Stimulated activated CD4-positive, alpha-beta T cell treated with anti-CD3 and anti-CD28 coated beads, TNF-alpha, amount 100 ng/mL, for 1 hour (primary cell): Measurements from ENCODE around the gene PPIL1.

ENCODE experiments used
- DNase-seq, 3 donors: peaks; one replicate each; pipeline ENCODE4 v3.0.0-alpha.2; 2020; ENCODE audit warnings: low read depth in 3 of 3, low spot score in 1 of 3

Gene PPIL1

DNA sequence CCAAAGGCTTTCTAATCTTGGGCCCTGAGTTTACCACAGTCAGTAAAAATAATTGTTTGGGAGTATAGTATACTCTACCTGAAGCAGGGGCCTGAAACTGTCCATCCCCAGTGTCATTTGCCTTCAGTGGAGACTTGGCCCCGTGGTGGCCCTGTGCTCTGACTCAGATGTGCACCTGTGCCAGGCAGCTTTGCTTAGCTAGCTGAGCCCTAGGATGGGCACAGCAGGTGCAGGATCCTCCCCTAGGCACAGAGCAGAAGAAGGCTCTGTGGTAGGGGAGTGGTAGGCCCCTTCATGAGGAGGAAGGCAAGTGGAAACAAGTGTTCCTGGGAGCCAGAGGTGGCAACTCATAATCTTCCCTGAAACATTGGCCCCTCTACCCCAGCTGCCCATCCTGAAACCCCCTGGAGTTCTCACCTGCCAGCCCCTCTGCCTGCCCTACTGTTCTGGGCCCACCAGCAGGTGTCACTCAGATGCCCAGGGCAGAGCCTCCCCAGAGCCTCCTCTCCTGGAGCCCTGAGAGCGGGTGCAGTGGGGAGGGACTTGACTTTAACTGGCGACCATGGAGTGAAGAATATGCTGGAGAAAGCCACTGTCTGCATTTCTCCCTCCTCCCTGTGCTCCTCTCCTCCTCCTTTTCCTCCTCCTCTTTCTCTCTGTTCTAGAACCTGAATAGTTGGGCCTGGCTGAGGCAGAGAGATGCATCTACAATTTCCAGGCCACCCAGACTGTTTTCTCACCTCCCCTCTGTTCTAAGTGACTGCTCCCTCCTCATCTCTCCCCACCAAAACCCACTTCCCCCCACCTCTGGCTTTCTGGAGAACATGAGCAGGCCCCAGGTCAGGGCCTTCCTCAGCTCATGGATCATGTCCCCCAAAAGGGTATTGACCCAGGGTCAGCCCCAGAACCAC lies 38.2 kb downstream of the PPIL1 start:
- DNase-seq: no peak

DNA sequence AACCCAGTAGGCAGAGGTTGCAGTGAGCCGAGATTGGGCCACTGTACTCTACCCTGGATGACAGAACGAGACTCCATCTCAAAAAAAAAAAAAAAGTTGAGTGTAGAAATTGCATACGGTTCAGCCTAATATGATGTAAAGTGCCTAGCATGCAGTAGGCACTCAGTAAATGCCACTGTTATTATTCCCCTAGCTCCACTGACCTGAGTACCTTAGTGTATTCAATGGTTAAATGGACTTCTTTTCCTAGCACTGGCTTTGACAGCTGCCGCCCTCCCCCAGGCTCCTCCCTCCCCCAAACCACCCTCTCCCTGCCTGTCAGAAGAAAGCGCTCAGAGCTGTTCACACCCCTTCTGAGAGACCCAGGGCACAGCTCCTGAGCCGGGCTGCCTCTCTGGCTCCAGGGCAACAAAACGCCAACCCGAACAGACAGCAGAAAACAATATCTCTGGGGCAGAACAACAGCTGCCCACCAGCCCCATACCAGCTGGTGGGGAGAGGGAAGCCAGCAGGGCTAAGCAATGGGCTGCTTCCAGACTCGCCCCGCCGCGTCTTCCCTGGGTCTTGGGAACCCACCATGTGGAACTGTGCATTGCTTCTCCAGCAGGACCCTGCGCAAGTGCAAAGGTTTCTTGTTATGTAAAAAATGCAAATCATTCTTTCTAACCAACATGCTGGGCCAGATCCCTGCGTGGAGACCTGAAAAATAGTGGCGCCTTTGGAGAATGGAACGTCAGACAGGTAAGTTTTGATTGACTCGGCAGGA lies 39.8 kb downstream of the PPIL1 start:
- DNase-seq: no peak

DNA sequence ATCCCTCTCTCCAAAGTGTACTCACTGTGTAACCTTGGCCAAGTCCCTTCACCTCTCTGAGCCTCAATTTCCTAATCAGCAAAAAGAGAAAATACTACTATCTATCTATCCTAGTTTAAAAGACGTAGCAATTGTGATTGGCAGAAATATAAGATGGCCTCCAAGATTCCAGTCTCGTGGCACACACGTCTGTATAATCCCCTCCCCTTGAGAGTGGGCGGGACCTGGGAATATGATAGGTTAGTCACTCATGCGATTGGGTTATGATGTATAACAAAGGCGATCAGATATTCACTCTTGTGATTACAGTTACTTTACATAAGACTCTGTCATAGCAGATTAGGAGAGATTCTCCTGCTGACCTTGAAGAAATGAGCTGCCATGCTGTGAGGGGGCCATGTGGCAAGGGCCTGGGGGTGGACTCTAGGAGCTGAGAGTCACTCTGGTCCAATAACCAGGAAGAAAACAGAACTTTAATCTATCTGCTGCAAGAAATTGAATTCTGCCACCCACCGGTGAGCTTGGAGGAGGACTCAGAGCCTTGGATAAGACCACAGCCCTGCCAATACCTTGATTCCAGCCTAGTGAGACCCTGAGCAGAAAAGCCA lies 41.3 kb downstream of the PPIL1 start:
- DNase-seq: no peak

DNA sequence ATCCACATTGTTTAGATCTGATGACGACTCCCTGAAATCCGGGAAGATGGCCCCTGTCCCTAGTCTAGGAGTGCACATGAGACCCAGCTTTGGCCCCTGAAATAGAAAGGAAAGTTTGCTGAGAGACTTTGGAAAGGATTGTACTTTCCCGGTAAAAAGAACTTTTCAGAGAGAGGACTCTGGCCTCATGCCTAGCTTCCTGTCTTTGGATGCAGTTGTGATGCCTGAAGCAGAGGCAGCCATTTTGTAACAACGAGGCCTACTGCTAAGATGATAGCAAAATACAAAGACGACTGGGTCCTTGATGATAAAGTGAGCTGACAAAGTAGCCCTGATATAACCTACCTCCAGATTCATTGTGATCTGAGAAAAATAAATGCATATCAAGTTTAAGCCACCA lies 42.3 kb downstream of the PPIL1 start:
- DNase-seq: no peak

DNA sequence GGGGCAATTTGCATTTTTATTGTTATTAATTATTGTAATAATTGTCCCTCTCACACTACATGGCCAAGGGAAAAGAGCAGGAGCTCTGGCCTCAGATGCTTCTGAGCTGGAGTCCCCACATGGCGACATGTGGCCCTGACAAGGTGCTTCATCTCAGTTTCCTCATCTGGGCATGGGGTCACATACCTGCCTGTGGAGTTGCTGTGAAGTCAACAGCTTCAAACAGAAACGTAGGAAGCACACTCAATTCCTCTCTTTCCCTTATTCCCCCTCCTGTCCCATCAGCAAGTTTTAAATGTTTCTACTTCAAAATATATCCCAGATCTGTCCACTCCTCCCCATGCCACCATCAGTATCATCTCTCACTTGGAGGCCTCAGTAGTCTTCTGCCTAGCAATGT lies 44.0 kb downstream of the PPIL1 start:
- DNase-seq: no peak

DNA sequence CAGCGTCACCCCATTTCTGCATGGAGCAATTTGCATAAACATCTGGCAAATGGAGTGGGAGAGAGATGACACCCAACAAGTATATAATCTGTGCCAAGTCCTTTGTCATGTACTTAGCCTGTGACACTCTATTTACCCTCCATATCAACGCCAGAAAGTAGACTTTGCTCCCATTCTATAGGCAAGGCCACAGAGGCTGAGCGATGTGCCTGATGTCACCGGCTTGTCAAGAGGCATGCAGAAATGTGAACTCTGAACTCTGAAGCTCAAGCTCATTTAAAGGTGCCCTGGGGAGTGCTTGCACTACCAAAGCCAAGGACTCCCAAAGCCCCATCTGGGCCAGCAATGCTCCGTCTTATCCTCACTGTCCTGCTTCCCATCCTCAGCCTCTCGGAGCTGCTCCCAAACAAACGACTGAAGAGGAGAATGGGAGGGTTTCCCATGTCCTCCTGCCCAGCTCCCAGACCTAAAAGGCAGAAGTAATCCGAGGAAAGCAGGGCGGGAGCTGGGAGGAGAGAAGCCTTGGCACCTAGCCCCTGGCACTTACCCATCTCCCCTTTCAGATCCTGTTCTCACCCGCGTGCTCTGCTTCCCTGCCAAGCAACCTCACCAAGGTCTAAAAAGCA lies 44.6 kb downstream of the PPIL1 start:
- DNase-seq: no peak

DNA sequence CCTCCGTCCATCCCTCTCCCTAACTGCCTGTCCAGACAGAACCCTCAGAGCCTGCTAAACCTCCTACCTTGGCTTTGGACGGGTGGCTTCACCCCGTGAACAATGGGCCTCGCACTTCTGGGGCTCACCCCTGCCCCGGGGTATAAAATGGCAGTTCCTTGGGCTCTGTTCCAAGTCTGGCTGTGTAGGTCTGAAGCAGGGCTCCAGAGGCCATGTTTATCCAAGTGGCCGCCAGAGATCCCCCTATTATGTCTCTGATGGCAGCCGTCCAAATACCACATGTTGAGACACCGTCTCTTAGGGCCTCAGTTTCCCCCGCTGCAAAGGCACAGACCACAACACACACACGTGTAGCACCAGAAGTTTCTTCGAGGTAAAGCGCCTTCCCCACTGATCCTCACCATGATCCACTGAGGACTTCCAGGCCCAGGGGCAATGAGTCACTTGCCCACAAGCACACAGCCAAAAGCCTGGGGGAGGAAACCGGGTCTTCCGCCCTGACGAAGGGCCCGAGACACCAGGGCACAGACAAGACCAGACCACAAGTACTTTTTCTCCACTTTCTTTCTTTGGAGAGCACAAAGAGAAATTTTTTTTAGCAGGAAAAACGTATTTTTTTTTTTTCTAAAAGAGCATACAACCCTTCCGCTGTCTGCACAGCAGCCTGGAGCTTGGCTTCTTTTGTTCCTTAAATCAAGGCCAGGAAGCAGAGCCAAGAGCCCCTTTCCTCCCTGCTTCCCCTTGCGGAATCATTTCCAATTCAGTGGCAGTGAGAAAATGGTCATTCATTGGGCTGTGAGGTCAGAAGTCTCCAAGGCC lies 47.1 kb downstream of the PPIL1 start:
- no peak for DNase-seq

DNA sequence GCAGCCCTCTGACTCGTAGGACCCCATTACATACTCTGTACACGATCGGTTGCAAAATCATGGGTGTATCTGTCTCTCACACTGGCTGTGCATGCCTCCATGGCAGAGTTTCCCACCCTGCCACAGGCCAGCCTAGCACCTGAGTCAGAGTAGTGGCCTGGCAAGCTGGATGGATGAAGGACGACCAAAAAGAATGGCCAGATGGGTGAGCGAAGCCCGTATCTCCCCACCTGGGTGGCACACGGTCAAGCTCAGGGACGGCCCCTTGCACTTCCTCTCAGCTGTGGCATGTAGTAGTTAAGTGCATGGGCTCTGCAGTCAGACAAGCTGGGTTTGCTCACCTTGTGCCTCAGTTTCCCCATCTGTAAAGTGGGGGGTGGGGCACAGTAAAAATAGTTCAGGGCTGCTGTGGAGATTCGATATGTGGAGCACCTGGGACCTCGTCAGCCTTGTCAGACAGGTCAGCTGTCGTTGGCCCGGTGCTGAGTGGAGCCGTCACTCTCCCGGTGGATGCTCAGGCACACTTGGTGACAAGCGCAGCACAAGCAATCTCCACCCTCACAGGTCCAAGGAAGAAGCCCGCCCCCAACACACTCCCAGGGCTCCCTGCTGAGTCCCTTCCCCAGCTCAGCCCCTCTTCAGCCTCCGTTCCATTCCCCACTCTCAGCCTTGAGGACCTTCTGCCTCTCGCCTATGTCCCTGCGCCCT lies 47.9 kb downstream of the PPIL1 start:
- DNase-seq: no peak

DNA sequence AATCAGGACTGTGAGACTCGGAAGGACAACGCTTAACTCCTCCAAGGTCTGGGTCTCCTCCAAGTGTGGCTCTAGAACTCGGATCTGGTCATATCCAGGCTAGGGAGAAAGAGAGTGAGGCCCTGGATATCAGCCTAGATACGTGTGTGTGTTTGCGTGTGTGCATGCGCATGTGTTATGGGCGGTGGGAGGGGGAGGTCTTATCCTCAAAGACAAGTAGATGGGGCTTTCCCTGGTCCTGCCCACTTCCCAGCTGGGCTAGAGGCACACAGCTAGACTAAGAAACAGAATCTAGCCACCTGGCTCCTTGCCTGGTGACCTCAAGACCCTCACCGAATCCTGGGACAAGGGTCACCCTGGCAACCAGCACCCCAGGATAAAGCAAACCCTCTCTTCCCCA lies 48.6 kb downstream of the PPIL1 start:
- no peak for DNase-seq

DNA sequence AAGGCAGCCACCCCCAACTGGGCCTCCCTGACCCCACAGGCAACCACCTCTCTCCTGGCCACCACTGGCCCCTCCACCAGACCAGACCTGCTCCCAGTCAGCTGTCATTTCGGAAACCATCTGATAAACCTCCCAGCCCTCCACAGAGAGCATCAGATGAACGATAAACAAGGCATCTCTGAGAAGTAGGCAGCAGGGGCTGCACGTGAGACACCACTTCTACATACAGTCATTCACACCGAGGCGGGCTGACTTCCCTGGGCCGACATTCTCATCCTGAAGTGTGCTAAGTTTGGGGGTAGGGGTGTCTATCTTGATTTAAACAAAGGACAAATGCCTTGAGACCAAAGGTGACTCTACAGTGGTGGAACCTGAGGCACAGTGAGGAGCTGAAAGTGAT lies 49.2 kb downstream of the PPIL1 start:
- DNase-seq: no peak

DNA sequence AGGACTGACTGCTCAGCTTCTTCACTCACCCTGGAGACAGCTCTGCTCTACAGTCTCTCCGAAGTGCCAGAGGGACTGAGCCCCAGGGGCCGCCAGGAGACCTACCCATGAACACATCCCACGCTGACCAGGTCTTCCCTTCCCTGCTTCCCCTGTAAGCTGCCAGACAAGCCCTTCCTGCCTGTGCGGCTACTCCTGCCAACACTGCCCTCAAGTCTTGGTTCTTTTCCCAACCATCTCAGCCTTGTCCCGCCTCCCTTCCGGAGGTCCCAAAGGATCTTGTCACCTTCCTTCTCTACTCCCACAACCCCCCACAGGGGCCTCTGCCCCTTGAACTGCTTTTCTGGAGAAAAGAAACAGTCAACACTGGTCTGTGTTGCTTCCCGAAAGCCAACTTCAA lies 50.4 kb downstream of the PPIL1 start:
- DNase-seq: no peak

DNA sequence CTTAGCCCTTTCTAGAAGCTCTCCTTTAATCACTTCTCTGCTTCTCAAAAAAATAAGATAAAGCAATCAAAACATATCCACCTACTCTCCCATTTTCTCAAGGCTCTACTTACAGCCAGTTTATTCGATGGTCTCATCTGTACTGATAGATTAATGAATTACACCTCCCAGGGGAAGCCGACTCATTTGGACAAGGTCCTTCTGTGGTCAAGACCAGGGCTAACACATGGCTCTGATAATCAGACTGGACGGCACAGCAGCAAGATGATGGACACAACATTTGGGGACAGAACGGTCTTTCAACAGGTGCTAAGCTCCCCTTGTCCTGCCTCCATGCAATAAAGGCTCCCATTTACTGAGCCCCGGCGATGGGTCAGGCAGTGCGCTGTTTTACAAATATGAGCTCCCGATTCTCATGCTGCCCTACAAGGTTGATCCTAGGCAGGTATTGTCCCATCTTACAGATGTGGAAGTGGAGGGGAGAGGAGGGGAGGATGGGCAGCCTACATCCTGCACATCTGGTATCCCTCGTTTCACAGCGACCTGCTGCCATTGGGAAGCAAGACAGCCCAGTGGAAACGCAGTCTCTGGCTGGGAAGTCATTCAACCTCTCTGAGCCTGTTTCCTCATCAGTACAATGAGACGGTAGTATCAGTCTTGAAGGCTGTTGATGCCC lies 51.0 kb downstream of the PPIL1 start:
- DNase-seq: no peak

DNA sequence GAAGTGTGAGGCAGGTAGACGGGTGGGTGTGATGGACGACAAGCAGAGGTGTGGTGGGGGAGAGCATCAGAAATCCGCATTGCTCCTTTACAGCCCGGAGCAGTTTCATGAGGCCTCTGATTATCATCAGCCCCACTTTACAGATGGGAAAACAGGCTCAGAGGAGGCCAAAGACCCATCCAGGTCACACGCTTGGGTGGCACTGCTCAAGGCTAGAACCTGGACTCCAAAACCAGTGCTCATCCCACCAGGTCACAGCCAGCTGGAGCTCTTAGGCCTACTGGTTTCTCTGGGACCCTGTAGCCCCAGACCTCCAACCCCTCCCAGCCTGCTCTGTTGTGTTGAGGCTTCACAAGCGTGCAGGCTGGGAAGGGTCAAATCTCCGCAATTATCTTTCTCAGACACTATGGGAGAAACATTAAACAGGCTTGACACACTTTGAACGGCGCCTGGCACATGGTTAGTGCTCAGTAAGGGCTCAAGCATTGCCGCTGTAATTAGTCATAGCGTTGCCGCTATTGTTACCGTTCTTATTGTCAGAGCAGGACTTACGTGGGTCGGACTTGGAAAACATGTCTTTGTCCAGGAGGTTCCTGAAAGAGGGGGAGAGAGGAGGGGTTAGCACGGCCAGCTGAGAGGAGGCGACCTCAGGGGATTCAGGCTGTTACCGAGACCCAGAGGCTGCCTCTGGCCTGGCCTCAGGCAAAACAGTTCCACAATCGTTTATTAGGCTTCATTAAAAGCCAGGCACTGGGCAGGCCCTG lies 51.9 kb downstream of the PPIL1 start:
- no peak for DNase-seq

DNA sequence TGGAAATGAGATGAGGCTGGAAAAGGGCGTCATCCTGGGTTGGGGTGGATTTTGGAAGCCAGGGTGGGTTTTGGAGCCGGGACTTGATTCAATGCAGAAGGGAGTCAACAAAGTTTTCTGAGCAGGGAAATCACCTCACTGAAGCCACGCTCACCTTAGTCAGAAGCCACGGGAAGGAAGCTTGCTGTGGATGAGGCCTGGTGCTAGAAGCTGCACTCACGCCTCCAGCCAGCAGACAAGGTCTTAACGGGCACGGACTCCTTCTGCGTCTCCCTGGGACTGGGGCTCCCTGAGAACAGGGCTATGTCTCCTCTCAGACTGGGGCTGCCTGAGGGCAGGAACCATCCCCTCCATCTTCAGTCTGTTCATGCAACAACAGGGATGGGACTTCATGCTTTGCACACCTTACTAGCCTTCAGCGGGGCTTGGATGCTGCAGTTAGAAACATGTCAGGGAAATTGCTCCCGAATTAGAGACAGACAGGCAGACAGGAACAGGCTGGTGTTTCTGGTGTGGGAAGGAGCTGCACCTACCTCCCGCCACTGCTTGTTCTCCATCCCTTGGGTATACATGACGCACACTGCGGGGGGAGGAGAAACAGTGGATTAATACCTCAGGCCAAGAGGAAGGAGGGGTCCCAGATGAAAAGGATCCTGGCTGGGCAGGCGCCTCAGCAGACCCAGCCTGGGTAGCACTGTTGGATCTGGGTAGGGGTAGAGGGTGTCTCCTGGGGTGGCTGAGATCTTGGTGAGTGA lies 52.8 kb downstream of the PPIL1 start:
- DNase-seq: no peak

DNA sequence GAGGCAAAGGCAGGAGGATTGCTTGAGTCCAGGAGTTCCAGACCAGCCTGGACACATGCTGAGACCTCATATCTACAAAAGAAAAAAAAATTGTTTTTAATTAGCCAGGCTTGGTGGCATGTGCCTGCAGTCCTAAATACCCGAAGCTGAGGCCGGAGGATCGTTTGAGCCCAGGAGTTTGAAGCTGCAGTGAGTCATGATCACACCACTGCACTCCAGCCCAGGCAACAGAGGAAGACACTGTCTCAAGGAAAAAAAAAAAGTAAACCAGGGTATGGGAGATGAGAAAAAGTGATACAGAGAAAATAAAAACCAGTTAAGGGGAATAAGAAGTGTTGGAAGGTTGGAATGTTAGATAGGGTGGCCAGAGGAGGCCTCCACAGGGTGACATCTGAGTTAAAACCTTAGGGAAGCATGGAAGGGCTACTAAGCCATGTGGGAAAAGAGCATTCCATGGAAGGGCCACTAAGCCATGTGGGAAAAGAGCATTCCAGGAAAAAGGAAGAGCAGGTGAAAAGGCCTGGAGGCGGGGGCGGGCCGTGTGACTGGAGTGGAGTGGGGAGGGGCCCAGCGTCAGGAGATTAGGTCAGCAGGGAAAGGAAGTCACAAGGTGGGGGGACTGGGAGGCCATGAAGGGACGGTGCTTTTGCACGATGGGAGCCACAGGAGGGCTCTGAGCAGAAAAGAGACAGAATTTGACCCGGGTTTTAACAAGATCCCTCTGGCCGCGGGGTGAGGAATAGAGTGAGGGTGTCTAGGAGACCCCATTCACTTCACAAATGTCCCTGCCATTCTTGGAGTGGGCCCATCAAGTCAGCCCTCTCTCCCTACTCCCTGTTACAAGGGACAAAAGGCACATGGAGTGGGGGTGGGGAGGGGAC lies 53.7 kb downstream of the PPIL1 start:
- DNase-seq: no peak

DNA sequence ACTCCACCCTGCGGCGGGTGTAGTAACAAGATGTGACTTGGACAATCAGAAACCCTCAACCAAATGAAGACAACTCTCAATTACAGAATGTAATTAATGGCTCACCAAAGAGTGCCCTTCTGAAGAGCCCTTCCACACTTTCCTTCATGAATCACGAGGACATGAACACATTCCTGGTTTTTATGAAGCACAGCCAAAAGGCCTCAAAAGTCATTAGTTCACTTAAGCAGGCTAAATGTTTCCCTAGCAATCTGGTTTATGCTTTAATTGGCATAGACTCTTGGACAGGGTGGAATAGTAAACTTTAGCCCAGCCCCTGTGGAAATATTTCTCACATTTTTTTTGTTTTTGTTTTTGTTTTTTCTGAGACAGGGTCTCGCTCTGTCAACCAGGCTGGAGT lies 55.8 kb downstream of the PPIL1 start:
- DNase-seq: no peak

DNA sequence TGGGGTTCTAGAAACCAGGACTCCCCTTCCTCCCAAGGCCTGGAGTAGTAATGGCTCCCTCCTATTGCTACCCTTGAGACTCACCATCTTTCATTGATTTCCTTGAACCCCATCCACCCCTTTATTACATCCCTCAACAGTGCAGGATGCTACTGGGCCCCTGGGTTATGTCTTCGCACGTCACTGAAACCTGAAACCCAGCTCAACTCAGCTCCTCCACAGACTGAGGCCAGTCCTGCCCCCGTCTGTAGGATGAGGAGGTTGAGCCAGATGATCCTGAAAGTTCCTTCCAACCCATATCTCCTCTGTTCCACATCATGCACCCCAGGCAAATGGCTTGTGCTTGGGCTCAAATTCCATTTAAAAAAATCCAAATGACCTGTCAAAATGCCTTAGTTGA lies 56.8 kb downstream of the PPIL1 start:
- no peak for DNase-seq
